NCI-H2196 treated with DMSO at 0.1 percent for 48 hours (cell line): ENCODE data around the gene NOD1.

Experiments
- DNase-seq: peaks from one replicate; lab custom pipeline; 2025; ENCODE audit not compliant: unreplicated experiment; lab: John Stamatoyannopoulos, UW

Gene NOD1

GRCh38 chr7:30472081-30472783 lies 6.4 kb downstream of the NOD1 start:
- no peak for DNase-seq

GRCh38 chr7:30471205-30471604 lies 7.4 kb downstream of the NOD1 start:
- DNase-seq = no peak

- peak; percentile 39 for DNase-seq
Measured at GRCh38 chr7:30470771-30471170, 7.8 kb downstream of the NOD1 start.

DNA sequence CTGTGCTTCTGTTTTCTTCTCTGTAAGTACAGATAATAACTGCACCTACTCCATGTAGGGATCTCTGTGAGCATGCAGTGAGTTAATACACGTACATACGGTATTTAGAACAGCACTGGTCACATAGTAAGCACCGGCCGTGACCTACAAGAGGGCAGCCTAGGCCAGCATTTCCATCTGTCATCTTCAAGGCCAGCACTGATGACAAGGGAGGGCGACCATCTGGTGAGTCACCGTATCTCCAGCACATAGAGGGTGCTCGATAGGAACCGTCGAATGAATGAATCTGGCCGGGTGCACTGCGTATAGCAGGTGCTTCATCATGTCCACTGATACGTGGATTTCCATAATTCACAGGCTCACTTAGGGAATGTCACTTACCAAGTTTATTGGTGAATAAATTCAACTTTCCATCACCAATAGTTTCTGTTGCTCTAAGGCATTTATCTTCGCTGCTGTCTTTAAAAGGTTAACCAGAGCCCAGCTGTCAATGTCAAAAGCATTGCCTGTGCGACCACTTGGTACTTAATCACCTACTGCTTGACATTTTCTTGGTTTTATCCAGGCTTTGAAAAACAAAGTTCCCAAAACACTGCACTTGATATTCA lies 8.3 kb downstream of the NOD1 start:
- DNase-seq = no peak

DNA sequence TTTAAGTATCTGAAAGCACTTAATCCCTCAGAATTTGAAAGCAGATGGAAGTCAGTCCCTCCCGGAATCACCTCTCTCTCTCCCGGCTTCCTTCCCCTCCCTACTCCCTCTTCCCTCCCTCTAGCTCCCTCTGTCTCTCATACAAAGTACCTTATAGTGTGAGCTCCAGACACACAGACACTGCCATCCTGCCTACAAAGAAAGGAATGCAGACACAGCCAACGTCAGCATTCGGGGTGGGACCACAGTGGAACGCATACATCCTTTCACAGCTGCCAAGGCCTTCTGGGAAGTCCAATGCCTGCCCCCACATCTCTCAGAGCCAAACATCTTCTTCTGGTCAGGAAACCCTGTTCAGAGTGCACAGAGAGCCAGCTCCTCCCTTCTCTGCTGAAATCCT lies 9.3 kb downstream of the NOD1 start:
- DNase-seq = no peak

DNA sequence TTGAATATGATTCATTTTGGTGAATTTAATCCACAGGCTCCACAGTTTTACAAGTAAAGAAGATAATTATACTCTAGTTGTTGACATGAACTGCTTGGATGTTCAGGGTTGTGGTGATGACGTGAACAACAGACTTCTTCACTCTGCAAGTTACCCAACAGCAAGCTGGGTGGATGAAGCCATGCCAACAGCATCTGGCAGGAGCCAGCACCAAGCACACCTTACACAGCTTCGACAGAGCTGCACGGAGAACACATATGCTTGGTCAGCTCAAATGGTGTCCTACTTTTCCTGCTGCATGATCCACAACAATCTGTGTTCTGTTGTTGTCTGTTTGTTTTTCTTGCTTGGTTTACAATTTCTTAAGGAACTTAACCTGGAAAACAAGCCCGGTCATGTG lies 9.8 kb downstream of the NOD1 start:
- no peak for DNase-seq

DNA sequence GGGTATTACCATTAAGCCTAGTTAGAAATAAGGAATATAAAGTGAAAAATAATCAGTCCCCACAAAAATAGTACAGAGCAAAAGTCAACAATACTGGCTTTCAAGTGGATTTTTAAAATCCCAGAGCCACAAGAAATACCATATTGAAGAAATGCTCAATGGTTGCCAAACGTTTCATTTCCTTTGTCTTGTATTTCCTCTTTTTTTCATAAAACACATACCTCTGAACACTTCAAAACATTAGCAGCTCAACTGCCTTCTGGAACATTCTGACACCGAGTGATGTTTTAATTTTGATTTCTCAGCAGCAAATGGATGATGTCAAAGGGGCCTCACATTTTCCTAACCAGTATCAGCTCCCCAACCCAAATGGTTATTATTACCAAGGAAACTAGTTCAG lies 10.5 kb downstream of the NOD1 start:
- no peak for DNase-seq

DNA sequence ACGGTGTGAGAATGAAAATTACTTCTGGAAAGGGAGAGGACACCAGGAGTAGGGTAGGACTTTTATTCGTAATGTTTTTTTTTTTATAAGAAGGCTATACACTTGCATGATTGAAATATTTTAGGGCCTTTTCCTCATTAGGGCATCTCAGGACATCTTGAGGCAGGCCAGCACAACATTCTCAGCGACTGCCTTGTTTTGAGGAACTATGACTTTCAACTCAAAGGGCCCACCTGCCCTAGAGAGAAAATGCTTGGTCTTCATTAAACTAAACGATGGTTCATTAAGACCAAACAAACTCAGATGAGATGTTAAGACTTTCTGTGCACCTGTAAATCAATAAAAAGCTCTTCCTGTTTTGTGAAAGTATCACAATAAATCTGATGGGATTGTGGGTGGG lies 11.3 kb downstream of the NOD1 start:
- DNase-seq = no peak

DNA sequence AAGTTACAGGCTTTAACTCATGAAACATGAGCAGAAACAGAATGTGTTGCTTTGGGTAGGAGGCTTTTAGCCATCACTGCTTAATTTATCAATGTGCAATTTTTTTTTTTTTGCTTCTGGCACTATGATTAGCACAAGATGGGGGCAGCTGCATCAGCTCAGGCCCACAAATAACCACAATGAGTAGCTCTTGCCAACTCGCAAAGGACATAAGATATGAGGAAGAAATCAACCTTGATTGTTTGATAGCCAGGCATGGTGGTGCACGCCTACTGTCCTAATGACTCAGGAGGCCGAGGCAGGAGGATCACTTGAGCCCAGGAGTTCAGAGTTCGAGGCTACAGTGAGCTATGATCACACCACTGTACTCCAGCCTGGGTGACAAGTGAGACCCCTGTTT lies 12.3 kb downstream of the NOD1 start:
- no peak for DNase-seq

GRCh38 chr7:30465811-30466180 lies 12.8 kb downstream of the NOD1 start:
- DNase-seq = no peak

GRCh38 chr7:30465046-30465810 lies 13.4 kb downstream of the NOD1 start:
- DNase-seq = no peak

- DNase-seq = no peak
Measured at GRCh38 chr7:30464231-30464671, 14.3 kb downstream of the NOD1 start.

DNA sequence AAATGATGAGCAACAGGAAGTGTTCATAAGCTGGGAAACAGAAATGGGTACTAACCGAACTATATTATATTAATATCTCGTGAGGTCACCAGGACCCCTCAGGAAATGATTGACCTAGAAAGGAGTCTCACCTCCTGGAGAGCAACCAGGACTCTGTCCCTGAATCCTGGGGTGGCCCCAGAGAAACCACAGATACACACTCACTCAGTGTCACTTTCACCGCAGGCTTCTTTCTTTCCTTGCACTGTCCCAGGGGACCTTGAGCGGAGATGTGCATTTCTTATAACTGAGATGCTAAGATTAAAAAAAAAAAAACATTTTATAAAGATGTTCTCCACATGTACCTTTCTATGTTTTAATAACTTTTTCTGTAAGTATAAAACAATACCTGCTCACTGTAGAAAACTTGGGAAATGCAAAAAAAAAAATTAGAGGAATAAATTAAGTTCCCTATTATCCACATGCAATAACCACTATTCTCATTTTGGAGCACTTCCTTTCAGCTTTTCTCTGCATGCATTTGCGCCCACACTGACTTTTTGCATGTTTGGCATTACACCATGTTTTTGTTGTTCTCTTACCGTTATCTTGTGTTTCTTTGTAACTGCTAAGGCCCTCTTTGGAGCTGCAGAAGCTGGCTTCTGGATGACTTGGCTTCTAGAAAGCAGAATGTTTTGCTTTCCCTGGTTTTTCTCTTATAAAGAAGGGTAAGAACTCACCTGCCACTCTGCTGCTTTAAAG lies 15.0 kb downstream of the NOD1 start:
- no peak for DNase-seq

GRCh38 chr7:30462179-30462578 lies 16.4 kb downstream of the NOD1 start:
- DNase-seq = no peak

GRCh38 chr7:30460246-30460633 lies 18.3 kb downstream of the NOD1 start:
- no peak for DNase-seq

DNA sequence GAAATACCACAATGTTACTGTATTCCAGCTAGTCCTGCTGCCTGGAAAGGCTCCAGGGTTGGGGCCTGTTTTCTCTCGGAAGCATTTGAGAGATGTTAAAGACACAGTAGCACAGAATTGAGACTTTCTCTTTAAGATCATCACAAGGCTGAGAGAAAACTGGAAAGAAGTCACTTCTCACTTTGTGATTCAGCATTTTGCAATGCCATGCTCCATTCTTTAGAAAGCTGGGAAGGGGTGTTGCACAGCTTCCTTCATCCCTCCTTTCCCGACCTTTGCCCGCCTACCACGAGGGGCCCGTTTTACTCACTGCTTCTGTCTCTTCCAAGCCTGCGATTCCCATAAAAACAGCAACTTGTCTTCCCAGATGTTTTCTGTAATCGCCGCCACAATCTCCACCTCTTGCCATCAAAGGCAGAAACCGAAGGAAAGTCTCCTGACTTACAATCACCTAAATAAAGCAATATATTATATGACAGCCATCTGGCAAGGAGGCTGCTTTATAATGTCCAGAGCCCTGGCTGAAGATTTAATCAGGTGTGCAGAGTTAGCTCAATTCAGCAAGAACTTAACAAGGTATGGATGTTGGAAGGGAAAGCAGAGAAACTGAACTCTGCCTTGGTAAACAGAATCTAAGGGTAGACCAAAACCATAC lies 18.9 kb downstream of the NOD1 start:
- DNase-seq = no peak

- no peak for DNase-seq
Measured at GRCh38 chr7:30458311-30458710, 20.3 kb downstream of the NOD1 start.

DNA sequence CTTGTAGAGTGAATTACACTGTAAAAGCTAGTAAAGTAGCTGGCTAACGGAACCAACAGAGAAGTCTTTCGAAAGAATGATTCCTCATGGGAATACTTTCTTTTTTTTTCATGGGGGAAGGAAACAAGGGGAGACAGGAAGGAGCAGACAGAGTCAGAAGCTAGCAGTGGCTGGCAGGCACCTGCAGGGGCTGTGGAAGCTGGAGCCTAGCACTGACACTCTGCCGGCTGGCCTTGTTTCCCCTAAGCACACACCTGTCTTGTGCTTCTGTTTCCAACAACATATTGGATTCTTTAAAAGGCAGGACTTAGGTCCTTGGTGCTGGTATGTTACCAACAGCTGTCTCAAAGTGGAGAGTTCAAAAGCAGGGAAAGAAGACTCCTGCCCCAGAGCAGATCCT lies 24.7 kb downstream of the NOD1 start:
- no peak for DNase-seq

DNA sequence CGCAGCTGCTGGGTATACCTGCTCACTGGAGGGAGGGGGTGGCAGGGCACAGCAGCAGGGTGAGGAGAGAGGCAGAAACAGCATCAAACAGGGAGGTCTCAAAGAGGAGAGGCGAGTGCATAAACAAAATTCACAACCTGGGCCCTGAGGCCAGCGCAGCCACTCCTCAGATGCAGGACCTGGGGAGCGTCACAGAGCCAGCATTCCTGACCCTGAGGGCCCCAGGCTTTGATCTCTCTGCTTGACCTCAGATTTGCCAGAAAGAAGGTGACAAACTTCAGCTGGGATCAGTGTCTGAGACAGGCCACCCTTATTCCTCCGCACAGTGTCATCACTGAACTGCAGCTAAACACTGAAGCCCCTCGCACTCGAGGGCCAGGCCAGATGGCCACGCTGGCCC lies 25.6 kb downstream of the NOD1 start:
- DNase-seq = no peak

GRCh38 chr7:30452280-30452930 lies 26.2 kb downstream of the NOD1 start:
- DNase-seq = no peak
